Kidney epithelial cell (primary cell): ENCODE results near the gene AMBRA1. TPM values are rescaled to one million over a fixed set of nuclear protein-coding genes. Genes with fewer than 3 reads are reported as not detected.

ENCODE experiments used
- DNase-seq: peaks from one replicate; pipeline ENCODE4 v3.0.0-alpha.2; 2010; ENCODE audit warnings: low read depth
- H3K27me3 ChIP-seq: 2 replicates; pipeline ENCODE4 v1.6.0; 2011; ENCODE audit warnings: low read length; ENCODE audit not compliant: control insufficient read depth, insufficient read depth
- H3K36me3 ChIP-seq: 2 replicates; pipeline ENCODE4 v1.5.1; 2011; ENCODE audit warnings: low read length; ENCODE audit not compliant: control insufficient read depth, insufficient read depth
- H3K4me3 ChIP-seq: 2 replicates; pipeline ENCODE4 v1.5.1; 2011; ENCODE audit warnings: low read depth, mild to moderate bottlenecking, control low read depth, low read length
- total RNA-seq: library from RNA; depleted of rRNA; stranded (reverse); fragments of >200 nt; gene quantifications from 2 replicates; pipeline ENCODE4 v1.2.3, GENCODE V29; 2015
- TF ChIP-seq, protein P1 (sequence below): IDR thresholded peaks from 2 replicates; pipeline ENCODE4 v1.5.1; 2011; ENCODE audit warnings: mild to moderate bottlenecking, moderate library complexity, low read length, control low read depth, inconsistent platforms; ENCODE audit not compliant: insufficient read depth, poor library complexity, severe bottlenecking

Gene AMBRA1
- total RNA-seq, 1 donor from 2014 or later: 23.1 TPM

DNA sequence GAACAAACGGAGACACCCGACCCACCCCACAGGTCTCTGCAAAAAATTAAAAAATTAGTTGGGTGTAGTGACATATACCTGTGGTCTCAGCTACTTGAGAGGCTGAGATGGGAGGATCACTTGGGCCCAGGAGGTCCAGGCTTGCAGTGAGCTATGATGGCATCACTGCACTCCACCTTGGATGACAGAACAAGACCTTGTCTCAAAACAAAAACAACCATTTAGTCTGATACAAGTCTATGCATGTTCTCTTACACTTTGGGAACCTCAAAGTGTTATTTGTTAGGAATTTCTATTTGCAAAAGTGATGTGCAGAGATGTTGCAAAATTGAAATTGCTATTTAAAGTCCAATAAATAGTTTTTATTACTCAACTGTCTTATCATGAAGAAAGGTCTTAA lies 37.9 kb upstream of the AMBRA1 start:
- H3K36me3 ChIP-seq: no peaks in the 10 kb centered on the region
- DNase-seq: no peak
- TF ChIP-seq, protein P1, sequence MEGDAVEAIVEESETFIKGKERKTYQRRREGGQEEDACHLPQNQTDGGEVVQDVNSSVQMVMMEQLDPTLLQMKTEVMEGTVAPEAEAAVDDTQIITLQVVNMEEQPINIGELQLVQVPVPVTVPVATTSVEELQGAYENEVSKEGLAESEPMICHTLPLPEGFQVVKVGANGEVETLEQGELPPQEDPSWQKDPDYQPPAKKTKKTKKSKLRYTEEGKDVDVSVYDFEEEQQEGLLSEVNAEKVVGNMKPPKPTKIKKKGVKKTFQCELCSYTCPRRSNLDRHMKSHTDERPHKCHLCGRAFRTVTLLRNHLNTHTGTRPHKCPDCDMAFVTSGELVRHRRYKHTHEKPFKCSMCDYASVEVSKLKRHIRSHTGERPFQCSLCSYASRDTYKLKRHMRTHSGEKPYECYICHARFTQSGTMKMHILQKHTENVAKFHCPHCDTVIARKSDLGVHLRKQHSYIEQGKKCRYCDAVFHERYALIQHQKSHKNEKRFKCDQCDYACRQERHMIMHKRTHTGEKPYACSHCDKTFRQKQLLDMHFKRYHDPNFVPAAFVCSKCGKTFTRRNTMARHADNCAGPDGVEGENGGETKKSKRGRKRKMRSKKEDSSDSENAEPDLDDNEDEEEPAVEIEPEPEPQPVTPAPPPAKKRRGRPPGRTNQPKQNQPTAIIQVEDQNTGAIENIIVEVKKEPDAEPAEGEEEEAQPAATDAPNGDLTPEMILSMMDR: no peak
- H3K4me3 ChIP-seq: no peak overlapping the region
- no peaks in the 10 kb centered on the region for H3K27me3 ChIP-seq

- TF ChIP-seq, protein P1: no peak
- no peak overlapping the region for H3K4me3 ChIP-seq
- H3K36me3 ChIP-seq: no peaks in the 10 kb centered on the region
- no peak for DNase-seq
- H3K27me3 ChIP-seq: no peaks in the 10 kb centered on the region
Observed at GRCh38 chr11:46630237-46630636, 36.4 kb upstream of the AMBRA1 start.

GRCh38 chr11:46628961-46629360 lies 35.1 kb upstream of the AMBRA1 start:
- no peak overlapping the region for H3K4me3 ChIP-seq
- no peaks in the 10 kb centered on the region for H3K27me3 ChIP-seq
- TF ChIP-seq, protein P1: no peak
- no peaks in the 10 kb centered on the region for H3K36me3 ChIP-seq
- no peak for DNase-seq

DNA sequence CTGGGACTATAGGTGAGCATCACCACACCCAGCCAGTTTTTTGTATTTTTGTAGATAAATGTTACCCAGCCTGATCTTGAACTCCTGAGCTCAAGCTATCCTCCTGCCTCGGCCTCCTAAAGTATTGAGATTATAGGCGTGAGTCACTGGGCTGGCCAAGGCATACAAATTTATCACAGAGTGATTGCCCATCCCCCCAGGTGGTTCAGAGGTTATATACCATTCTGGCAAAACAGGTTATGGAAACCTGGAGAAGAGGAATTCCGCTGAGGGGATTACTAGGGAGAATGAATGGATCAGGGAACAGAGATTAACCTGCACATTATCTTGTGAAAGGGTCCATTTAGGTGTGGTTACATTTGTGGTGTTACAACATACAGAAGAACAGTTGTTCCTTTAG lies 31.6 kb upstream of the AMBRA1 start:
- TF ChIP-seq, protein P1: no peak
- H3K4me3 ChIP-seq: no peak overlapping the region
- no peaks in the 10 kb centered on the region for H3K36me3 ChIP-seq
- no peaks in the 10 kb centered on the region for H3K27me3 ChIP-seq
- no peak for DNase-seq

GRCh38 chr11:46618837-46619236 lies 25.0 kb upstream of the AMBRA1 start:
- Histone ChIP-seq H3K36me3 (no peaks in the 10 kb centered on the region), H3K4me3 (no peak overlapping the region), H3K27me3 (no peaks in the 10 kb centered on the region)
- TF ChIP-seq, protein P1: no peak
- no peak for DNase-seq

DNA sequence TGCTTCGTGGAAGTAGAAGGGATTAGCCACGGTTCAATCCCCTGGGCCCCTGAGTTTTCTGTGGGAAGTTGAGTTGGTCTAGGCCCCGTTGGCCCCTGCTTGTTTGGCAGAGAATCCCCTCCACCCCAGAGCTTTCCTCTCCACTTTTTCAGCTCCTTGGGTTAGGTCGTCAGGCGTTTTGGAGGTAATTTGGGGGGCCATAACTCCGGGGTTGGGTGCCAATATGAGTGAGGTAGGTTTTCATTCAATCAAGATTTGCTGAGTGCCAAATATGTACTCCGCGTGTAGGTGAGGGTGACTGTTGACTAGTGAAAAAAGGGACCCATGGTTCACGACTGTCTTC lies 24.1 kb upstream of the AMBRA1 start:
- Histone ChIP-seq H3K36me3 (no peaks in the 10 kb centered on the region), H3K4me3 (peak overlapping the region; percentile 72), H3K27me3 (no peaks in the 10 kb centered on the region)
- TF ChIP-seq, protein P1: no peak
- DNase-seq: no peak
